Right lobe of liver (tissue), 6 donors: ENCODE measurements around the gene BAX. TPM values are rescaled to one million over a fixed set of nuclear protein-coding genes. Genes with fewer than 3 reads are reported as not detected.
"Not testable (repeated sequence)": the region's sequence is repeated elsewhere in the genome, so short reads cannot be mapped to it uniquely, and the experiment has no call there.

Experiments
- ATAC-seq, 4 donors: fragments of 200-7000 bp; cut with Tn5 transposase; one replicate each; pipeline ENCODE4 v1.9.1; 2020; ENCODE audit warnings: mild to moderate bottlenecking in 4 of 4, moderate library complexity in 4 of 4
- DNase-seq, 3 donors: peaks; one replicate each; pipeline ENCODE4 v3.0.0-alpha.2; 2020
- H3K27ac ChIP-seq, 3 donors: fragments of 200-600 bp; one replicate each; pipeline ENCODE4 v1.8.0; 2022
- H3K27me3 ChIP-seq, 2 donors: fragments of 200-600 bp; one replicate each; pipeline ENCODE4 v1.8.0; 2022
- H3K36me3 ChIP-seq, 4 donors: fragments of 200-600 bp; sonication (generic) in 1 of 4; one replicate each; pipeline versions ENCODE4 v1.5.1 to v1.8.0; 2017 to 2022; ENCODE audit warnings: control low read depth in 1 of 4
- H3K4me1 ChIP-seq, 4 donors: fragments of 200-600 bp; sonication (generic) in 1 of 4; one replicate each; pipeline versions ENCODE4 v1.5.1 to v1.8.0; 2017 to 2022; ENCODE audit warnings: control low read depth in 1 of 4
- H3K4me3 ChIP-seq, 3 donors: fragments of 200-600 bp; one replicate each; pipeline ENCODE4 v1.8.0; 2022
- H3K9me3 ChIP-seq, 4 donors: fragments of 200-600 bp; sonication (generic) in 1 of 4; one replicate each; pipeline versions ENCODE4 v1.5.1 to v1.8.0; 2017 to 2022; ENCODE audit warnings: control low read depth in 1 of 4
- POLR2A ChIP-seq: fragments of 450-650 bp; IDR thresholded peaks from one replicate; pipeline ENCODE4 v1.6.1; 2017; ENCODE audit warnings: antibody characterized with exemption, mild to moderate bottlenecking
- WGBS: methylation state at CpG from one replicate; pipeline ENCODE4 v1.1.6; 2018; ENCODE audit warnings: low coverage, low lambda C conversion rate; ENCODE audit not compliant: insufficient coverage; ENCODE audit errors: missing lambda C conversion rate; 5-methylcytosine and 5-hydroxymethylcytosine counted together
- intact Hi-C, 2 donors: fragments of 100-400 bp; cut with DNase I; formaldehyde crosslinking; loops; one replicate each; pipeline versions ENCODE4 v1.11.2 to v1.14.1; 2022
- long read RNA-seq: library from polyadenylated mRNA; unstranded; transcript quantifications from one replicate; pipeline ENCODE4 v2.0.0, GENCODE V29; 2019
- total RNA-seq, 6 experiments: library from RNA; depleted of rRNA in 2 of 6; stranded (reverse); fragments of >200 nt in 2 of 6; fragmentation: NEBNext Ultra II Directional in 3 of 6; extraction: Animal tissue kit (Norgen Biotek cat#: 25700) in 3 of 6; gene quantifications; one replicate each; pipeline versions ENCODE4 v1.1.0 to v1.2.4, GENCODE V29; 2016 to 2023
- TF ChIP-seq, protein P1 (sequence below), 4 donors: fragments of 200-600 bp in 3 of 4; fragments of 450-650 bp in 1 of 4; IDR thresholded peaks; one replicate each; pipeline versions ENCODE4 v1.5.1 to v1.8.0; 2016 to 2022; ENCODE audit warnings: antibody characterized with exemption in 4 of 4, mild to moderate bottlenecking in 2 of 4
- donor health status: DM: no; HTN: yes; CAD: no.
- donor health status: DM: no; HTN: no; CAD: no.
- donor health status: DM: no; HTN: no; CAD: no.
- donor health status: DM: no; HTN: yes; CAD: no.
- donor health status: DM: no; HTN: yes; CAD: no.

BAX gene
- total RNA-seq = 10 to 100 TPM; 15.9 to 54.1 (median 30.8) TPM
- long read RNA-seq = 0 reads

DNA sequence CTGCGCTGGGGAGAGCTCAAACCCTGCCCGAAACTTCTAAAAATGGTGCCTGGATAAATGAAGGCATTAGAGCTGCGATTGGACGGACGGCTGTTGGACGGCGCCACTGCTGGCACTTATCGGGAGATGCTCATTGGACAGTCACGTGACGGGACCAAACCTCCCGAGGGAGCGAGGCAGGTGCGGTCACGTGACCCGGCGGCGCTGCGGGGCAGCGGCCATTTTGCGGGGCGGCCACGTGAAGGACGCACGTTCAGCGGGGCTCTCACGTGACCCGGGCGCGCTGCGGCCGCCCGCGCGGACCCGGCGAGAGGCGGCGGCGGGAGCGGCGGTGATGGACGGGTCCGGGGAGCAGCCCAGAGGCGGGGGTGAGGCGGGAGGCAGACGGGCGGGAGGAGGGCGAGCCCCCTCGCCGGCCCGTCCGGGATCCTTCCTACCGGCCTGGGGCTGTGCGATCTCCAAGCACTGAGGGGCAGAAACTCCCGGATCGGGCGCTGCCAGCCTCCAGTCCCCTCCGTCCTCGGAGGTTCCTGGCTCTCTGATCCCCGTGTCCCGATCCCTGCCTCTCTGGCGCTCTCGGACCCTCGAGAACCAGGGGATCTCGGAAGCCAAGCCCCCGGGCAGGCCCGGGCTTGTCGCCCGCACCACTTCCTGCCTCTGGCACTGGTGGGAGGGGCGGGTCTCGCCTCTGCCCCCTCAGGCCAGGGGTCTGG is at the start of gene BAX:
BAX (plus strand) TSS at position 281 of the 713 bp plus-strand sequence; CDS start at position 335, 54 bp downstream.
- H3K4me3 ChIP-seq = peak within 1 kb of the TSS; percentile 83 to 86 (median 83)
- peaks cover 0 to 6% (median 0%) of the 10 kb centered on the region in 4 donors for H3K4me1 ChIP-seq
- peak; percentile 74 for TF ChIP-seq POLR2A
- TF ChIP-seq, protein P1, sequence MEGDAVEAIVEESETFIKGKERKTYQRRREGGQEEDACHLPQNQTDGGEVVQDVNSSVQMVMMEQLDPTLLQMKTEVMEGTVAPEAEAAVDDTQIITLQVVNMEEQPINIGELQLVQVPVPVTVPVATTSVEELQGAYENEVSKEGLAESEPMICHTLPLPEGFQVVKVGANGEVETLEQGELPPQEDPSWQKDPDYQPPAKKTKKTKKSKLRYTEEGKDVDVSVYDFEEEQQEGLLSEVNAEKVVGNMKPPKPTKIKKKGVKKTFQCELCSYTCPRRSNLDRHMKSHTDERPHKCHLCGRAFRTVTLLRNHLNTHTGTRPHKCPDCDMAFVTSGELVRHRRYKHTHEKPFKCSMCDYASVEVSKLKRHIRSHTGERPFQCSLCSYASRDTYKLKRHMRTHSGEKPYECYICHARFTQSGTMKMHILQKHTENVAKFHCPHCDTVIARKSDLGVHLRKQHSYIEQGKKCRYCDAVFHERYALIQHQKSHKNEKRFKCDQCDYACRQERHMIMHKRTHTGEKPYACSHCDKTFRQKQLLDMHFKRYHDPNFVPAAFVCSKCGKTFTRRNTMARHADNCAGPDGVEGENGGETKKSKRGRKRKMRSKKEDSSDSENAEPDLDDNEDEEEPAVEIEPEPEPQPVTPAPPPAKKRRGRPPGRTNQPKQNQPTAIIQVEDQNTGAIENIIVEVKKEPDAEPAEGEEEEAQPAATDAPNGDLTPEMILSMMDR (IDR thresholded peaks at IDR 0.05) = peak in 1 of 4 donors; percentile 11
- ATAC-seq (peak; percentile 79 to 93 (median 88)), DNase-seq (peak; percentile 98 to 99 (median 98))
- no peaks in the 10 kb centered on the region for H3K27me3 ChIP-seq
- H3K9me3 ChIP-seq = no peaks in the 10 kb centered on the region
- no peaks in the 10 kb centered on the region for H3K36me3 ChIP-seq
- intact Hi-C loops = no loop called here
- under 1% methylated on average over 25 of the region's 71 CpGs for WGBS
- peak within 1 kb of the TSS; percentile 75 to 85 (median 83) for H3K27ac ChIP-seq

DNA sequence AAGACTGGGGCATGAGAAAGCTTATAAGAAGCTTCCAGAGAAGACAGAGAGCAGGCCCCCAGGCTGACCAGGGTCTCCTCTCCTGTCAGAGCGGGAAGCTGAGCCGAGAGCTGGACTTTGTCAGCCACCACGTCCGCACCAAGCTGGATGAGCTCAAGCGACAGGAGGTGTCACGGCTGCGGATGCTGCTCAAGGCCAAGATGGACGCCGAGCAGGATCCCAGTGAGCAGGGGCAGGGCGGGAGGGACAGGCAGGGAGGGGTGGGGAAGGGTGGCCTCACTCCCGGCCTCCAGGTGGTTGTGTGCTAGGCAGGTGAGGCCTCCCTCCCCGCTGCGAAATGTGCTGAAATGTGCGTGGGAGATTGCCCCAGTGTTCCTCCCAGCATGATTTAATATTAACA is 49.0 kb upstream of the BAX start:
- Histone ChIP-seq H3K36me3 (peaks cover 2 to 31% (median 9%) of the 10 kb centered on the region in 4 donors), H3K4me3 (no peak overlapping the region), H3K9me3 (no peaks in the 10 kb centered on the region), H3K27me3 (no peaks in the 10 kb centered on the region), H3K27ac (peak overlapping the region in 2 of 3 donors; percentile 63 to 88), H3K4me1 (peaks cover 0 to 44% (median 22%) of the 10 kb centered on the region in 4 donors)
- DNase-seq = no peak
- intact Hi-C loops = loop anchor here in 1 of 2 donors (10.0 kb wide), 1 partner anchor 59 kb away; the partner anchor contains the start of gene FTL
- no peak for ATAC-seq
- no peak for TF ChIP-seq POLR2A
- TF ChIP-seq, protein P1 (IDR thresholded peaks at IDR 0.05) = no peak
- 71% methylated on average over 3 of the region's 14 CpGs for WGBS

DNA sequence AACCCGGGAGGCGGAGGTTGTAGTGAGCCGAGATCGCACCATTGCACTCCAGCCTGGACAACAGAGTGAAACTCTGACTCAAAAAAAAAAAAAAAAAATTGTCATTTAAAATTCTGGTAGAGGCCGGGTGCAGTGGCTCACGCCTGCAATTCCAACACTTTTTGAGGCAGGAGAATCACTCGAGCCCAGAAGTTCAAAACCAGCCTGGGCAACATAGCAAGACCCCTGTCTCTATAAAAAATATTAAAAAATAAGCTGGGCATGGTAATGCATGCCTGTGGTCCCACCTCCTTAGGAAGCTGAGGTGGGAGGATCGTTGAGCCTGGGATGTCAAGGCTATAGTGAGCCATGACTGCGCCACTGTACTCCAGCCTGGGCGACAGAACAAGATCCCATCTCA is 48.4 kb upstream of the BAX start:
- H3K27me3 ChIP-seq = no peaks in the 10 kb centered on the region
- DNase-seq = no peak
- WGBS = 92% methylated on average over 10 of the region's 10 CpGs
- H3K4me3 ChIP-seq = no peak overlapping the region
- intact Hi-C loops = loop anchor here in 1 of 2 donors (10.0 kb wide), 1 partner anchor 58 kb away; the partner anchor contains the start of gene FTL
- no peaks in the 10 kb centered on the region for H3K9me3 ChIP-seq
- peak overlapping the region; percentile 63 to 88 (median 69) for H3K27ac ChIP-seq
- peaks cover 2 to 37% (median 13%) of the 10 kb centered on the region in 4 donors for H3K36me3 ChIP-seq
- H3K4me1 ChIP-seq = peaks cover 0 to 43% (median 21%) of the 10 kb centered on the region in 4 donors
- ATAC-seq = no peak
- TF ChIP-seq POLR2A = no peak
- TF ChIP-seq, protein P1 (IDR thresholded peaks at IDR 0.05) = no peak

DNA sequence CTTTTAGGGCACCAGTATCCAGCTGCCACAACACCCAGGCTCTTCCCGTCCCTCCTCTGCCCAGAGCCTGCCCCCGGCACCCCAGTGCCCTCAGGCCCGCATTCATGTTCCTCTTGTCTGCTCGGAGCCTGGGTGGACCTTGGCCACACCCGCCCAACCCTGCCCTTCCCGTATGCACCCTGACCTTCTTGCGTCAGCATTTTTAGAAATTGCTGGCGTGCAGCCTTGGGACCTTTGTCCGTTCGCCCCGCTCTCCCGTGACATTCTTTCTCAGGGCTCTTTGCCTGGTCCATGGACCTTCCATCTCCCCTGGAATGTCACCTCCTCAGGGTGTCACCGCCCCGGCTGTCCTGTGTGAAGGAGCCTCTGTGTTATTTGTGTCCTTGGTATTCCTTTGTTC is 47.0 kb upstream of the BAX start:
- Histone ChIP-seq H3K4me1 (peaks cover 0 to 29% (median 12%) of the 10 kb centered on the region in 4 donors), H3K27me3 (no peaks in the 10 kb centered on the region), H3K27ac (peak overlapping the region; percentile 63 to 88 (median 73)), H3K4me3 (no peak overlapping the region), H3K36me3 (peaks cover 6 to 50% (median 23%) of the 10 kb centered on the region in 4 donors), H3K9me3 (no peaks in the 10 kb centered on the region)
- TF ChIP-seq POLR2A = peak; percentile 41
- TF ChIP-seq, protein P1 (IDR thresholded peaks at IDR 0.05) = no peak
- peak; percentile 83 to 95 (median 92) for ATAC-seq
- WGBS = 13% methylated on average over 2 of the region's 14 CpGs
- peak; percentile 89 to 95 (median 94) for DNase-seq
- intact Hi-C loops = loop anchor here in 1 of 2 donors (10.0 kb wide), 1 partner anchor 57 kb away; the partner anchor contains the start of gene FTL

DNA sequence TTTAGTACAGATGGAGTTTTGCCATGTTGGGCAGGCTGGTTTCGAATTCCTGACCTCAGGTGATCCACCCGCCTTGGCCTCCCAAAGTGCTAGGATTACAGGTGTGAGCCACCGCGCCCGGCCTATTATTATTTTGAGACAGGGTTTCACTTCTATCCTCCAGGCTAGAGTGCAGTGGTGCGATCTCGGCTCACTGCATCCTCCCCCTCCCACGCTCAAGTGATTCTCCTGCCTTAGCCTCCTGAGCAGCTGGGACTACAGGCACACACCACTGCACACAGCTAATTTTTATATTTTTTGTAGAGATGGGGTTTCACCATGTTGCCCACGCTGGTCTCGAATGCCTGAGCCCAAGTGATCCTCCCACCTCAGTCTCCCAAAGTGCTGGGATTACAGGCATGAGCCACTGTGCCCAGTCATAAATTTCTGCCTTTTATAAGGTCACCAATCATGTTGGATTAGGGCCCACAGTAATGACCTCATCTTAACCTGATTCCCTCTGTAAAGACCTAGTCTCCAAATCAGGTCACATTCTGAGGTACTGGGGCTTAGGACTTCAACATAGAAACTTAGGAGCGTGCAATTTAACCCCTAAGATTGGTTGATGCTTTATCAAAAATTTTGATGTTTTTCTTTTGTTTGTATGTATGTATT is 45.1 kb upstream of the BAX start:
- not testable (repeated sequence) for H3K4me3 ChIP-seq, DNase-seq, ATAC-seq, H3K9me3 ChIP-seq, H3K27me3 ChIP-seq
- Histone ChIP-seq H3K36me3 (peaks cover 6 to 67% (median 36%) of the 10 kb centered on the region in 4 donors), H3K4me1 (peaks cover 0 to 24% (median 11%) of the 10 kb centered on the region in 4 donors), H3K27ac (peak overlapping the region in 2 of 3 donors; percentile 56 to 88)
- WGBS = 93% methylated on average over 11 of the region's 11 CpGs
- intact Hi-C loops = loop anchor here in 1 of 2 donors (10.0 kb wide), 1 partner anchor 55 kb away; the partner anchor contains the start of gene FTL
